Gastrocnemius medialis (tissue), 4 donors: ENCODE measurements around the gene NELL2.

Experiments
- POLR2A ChIP-seq, 2 donors: fragments of 450-650 bp; IDR thresholded peaks; one replicate each; pipeline ENCODE4 v1.6.1; 2017; ENCODE audit warnings: antibody characterized with exemption in 2 of 2, mild to moderate bottlenecking in 2 of 2, moderate library complexity in 2 of 2
- TF ChIP-seq, protein P1 (sequence below), 5 experiments: fragments of 450-650 bp in 3 of 5; fragments of 200-600 bp in 2 of 5; sonication (generic) in 2 of 5; IDR thresholded peaks in 4 of 5; conservative IDR thresholded peaks in 1 of 5; 1 replicate in 4 of 5; 2 replicates in 1 of 5; pipeline ENCODE4 v1.5.1; 2016 to 2019; ENCODE audit warnings: antibody characterized with exemption in 5 of 5, mild to moderate bottlenecking in 3 of 5, moderate library complexity in 3 of 5

DNA sequence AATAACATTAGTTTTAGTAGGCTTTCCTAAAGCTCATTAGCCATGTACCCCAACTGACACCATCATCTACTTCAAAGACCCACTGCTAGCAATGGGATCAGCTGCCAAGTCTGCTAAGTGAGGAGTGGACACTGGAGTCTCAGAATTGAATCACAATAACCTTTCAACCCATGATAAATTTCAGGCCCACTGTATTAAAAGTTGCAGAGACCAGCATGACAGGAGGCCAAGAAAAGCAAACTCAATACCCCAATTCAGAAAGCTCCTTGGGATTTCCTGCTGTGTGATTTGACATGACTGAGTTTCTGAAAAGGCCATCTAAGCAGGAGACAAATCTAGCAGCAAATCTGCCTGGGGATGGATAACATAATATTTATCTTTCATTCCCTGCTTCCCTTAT, 320.7 kb downstream of the NELL2 start:
- TF ChIP-seq, protein P1, sequence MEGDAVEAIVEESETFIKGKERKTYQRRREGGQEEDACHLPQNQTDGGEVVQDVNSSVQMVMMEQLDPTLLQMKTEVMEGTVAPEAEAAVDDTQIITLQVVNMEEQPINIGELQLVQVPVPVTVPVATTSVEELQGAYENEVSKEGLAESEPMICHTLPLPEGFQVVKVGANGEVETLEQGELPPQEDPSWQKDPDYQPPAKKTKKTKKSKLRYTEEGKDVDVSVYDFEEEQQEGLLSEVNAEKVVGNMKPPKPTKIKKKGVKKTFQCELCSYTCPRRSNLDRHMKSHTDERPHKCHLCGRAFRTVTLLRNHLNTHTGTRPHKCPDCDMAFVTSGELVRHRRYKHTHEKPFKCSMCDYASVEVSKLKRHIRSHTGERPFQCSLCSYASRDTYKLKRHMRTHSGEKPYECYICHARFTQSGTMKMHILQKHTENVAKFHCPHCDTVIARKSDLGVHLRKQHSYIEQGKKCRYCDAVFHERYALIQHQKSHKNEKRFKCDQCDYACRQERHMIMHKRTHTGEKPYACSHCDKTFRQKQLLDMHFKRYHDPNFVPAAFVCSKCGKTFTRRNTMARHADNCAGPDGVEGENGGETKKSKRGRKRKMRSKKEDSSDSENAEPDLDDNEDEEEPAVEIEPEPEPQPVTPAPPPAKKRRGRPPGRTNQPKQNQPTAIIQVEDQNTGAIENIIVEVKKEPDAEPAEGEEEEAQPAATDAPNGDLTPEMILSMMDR (IDR thresholded peaks at IDR 0.05 in 4 of 5, conservative IDR thresholded peaks at IDR 0.05 in 1 of 5), result no peak
- TF ChIP-seq POLR2A (IDR thresholded peaks at IDR 0.05), result no peak
